Measurements from ENCODE around the gene YWHAE. TPM values are rescaled to one million over a fixed set of nuclear protein-coding genes. Genes with fewer than 3 reads are reported as not detected.
A peak's percentile ranks its signal among the peaks of the same experiment; 100 is the strongest.

YWHAE gene
- total RNA-seq, 1 donor from 2014 or later: 444 TPM

DNA sequence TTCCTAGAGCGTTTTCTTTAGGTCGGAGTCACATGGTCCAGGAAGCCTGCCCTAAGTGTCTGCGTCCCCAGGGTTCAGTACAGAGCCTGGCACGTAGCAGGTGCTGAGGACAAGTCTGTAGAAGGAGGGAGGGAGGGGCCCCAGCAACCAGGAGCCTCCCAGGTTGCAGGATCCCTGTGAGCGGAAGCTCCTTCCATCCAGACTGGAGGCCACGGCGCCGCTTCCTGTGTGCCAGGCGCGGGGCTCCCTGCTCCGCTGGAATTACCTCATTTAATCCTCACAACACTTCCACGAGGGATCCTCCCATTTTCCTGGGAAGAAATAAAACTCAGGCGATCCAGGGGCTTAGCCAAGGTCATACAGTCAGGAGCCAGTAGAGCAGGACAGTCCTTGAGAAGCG lies 98.5 kb downstream of the YWHAE start:
- intact Hi-C loops (cut with micrococcal nuclease): no loop called here
- Mint-ChIP-seq H3K4me1 (ENCODE audit: low read depth) (peaks cover 18% of the 10 kb centered on the region), H3K27ac (no peak overlapping the region)

DNA sequence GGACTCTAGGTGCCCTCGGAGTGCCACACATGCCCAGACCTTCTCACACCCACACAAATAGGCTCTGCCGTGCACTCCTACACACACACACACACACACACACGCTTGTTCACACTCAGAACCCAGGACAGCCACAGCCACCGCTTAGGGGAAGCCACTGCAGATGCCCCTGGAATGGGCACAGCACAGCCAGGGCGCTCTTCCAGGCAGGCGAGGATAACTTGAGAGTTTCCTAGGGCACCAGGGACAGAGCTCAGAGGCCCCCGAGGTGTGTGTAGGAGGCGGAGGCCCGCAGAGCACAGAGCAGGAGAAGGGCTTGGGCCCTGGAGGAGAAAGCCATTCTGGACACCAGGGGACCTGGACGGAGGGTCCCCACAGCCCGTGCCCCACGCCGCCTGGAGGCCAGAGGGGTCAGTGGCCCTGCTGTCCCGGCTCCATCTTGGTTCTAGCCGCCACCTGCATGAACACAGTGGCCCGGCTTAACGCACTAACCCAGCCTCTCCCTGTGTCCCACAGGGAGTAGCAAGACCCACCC lies 99.6 kb downstream of the YWHAE start:
- DNase-seq (ENCODE audit: low spot score): no peak
- Mint-ChIP-seq H3K9me3 (no peaks in the 10 kb centered on the region), H3K4me3 (no peak overlapping the region), H3K36me3 (ENCODE audit: low read depth) (peaks cover 3% of the 10 kb centered on the region), H3K4me1 (ENCODE audit: low read depth) (peaks cover 25% of the 10 kb centered on the region), H3K27ac (no peak overlapping the region), H3K27me3 (ENCODE audit: insufficient read depth) (no peaks in the 10 kb centered on the region)
- intact Hi-C loops (cut with micrococcal nuclease): no loop called here

More for the DNA sequence above, 98.5 kb downstream of the YWHAE start:
- Mint-ChIP-seq H3K4me3 (no peak overlapping the region), H3K36me3 (ENCODE audit: low read depth) (peaks cover 2% of the 10 kb centered on the region), H3K9me3 (no peaks in the 10 kb centered on the region), H3K27me3 (ENCODE audit: insufficient read depth) (no peaks in the 10 kb centered on the region)
- no peak for DNase-seq (ENCODE audit: low spot score)

DNA sequence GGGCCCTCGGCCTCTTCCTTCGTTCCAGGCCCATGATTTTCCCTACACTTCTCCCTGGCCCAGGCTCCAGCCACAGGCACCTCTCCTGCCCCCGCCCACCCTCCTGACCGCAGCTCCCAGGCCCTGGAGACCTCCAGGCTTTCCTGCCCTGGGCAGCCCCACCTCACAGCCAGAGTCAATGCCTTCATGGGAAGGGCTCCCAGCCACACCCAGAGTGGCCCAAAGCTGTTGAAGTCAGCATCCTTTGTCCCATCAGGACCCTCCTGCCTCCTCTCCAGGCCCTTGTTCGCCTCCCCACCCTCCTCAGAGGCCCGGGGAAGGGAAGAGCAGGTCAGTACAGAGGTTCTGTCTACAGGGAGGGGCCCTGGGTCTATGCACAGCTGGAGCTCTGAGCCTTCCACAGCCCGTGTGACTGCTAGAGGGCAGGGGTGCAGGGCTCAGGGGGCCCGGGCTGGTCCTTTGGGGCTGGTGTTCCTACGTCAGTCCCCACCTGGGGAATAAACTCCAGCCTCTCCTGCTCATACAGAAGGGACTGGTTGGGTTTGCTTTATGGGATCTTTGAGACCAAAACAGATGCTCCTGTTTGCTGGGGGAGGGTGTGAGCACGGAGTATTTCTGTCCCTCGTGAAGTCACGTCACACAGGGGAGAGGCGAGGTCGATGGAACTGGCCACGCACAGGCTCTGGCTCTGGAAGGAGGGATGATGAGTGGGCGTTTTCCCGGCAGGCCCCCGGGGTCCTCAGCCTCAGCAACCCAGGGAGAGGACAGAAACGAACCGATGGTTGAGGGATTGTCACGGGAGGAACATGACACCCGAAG lies 100.3 kb downstream of the YWHAE start:
- H3K9me3 Mint-ChIP-seq: no peaks in the 10 kb centered on the region
- peaks cover 3% of the 10 kb centered on the region for H3K36me3 Mint-ChIP-seq (ENCODE audit: low read depth)
- intact Hi-C loops (cut with micrococcal nuclease): no loop called here
- DNase-seq (ENCODE audit: low spot score): no peak
- H3K27ac Mint-ChIP-seq: no peak overlapping the region
- no peaks in the 10 kb centered on the region for H3K27me3 Mint-ChIP-seq (ENCODE audit: insufficient read depth)
- H3K4me1 Mint-ChIP-seq (ENCODE audit: low read depth): peaks cover 28% of the 10 kb centered on the region
- no peak overlapping the region for H3K4me3 Mint-ChIP-seq

- H3K4me3 Mint-ChIP-seq: peak overlapping the region; percentile 30
- no peak overlapping the region for H3K27ac Mint-ChIP-seq
- peak; percentile 22 for DNase-seq (ENCODE audit: low spot score)
- H3K9me3 Mint-ChIP-seq: peaks cover under 1% of the 10 kb centered on the region
- peaks cover 3% of the 10 kb centered on the region for H3K36me3 Mint-ChIP-seq (ENCODE audit: low read depth)
- intact Hi-C loops (cut with micrococcal nuclease): no loop called here
- H3K27me3 Mint-ChIP-seq (ENCODE audit: insufficient read depth): no peaks in the 10 kb centered on the region
- peaks cover 40% of the 10 kb centered on the region for H3K4me1 Mint-ChIP-seq (ENCODE audit: low read depth)
Observed at GRCh38 chr17:1298606-1299005, 101.4 kb downstream of the YWHAE start.

Other genes with a start within 250 kb of the YWHAE start
- 58.4 and 66.7 TPM in 2 replicates for gene ABR, start 220.2 kb downstream of the YWHAE start, total RNA-seq
- not detected in 2 replicates for gene BHLHA9, start 129.8 kb downstream of the YWHAE start, total RNA-seq
- 0.05 and 0.08 TPM in 2 replicates for gene TRARG1, start 120.6 kb downstream of the YWHAE start, total RNA-seq
- 19.8 and 24.2 TPM in 2 replicates for gene CRK, start 56.0 kb upstream of the YWHAE start, total RNA-seq
- 31.1 and 44.0 TPM in 2 replicates for gene MYO1C, start 92.5 kb upstream of the YWHAE start, total RNA-seq
- gene INPP5K, start 116.4 kb upstream of the YWHAE start, total RNA-seq: 23.9 and 24.7 TPM in 2 replicates
- 72.7 and 74.2 TPM in 2 replicates for gene PITPNA, start 162.6 kb upstream of the YWHAE start, total RNA-seq
- gene SLC43A2, start 228.6 kb upstream of the YWHAE start, total RNA-seq: 1.7 and 2.5 TPM in 2 replicates
- gene SCARF1, start 245.5 kb upstream of the YWHAE start, total RNA-seq: 7.3 and 9.3 TPM in 2 replicates
- 6.8 and 7.4 TPM in 2 replicates for gene RILP, start 249.6 kb upstream of the YWHAE start, total RNA-seq

Data from activated T-helper 1 cell treated with anti-CD3 and anti-CD28 coated beads, Interleukin-12 subunit alpha, Interleukin-12 subunit beta, Interleukin-2, Interleukin-4 antibody, amounts not matched to agents 30 ng/mL and 10 ng/mL and 1 ng/mL, durations not matched to agents 14 hours and 24 hours and 36 hours (primary cell).